H9 (cell line): Measurements from ENCODE around the gene ADORA2B. TPM values are rescaled to one million over a fixed set of nuclear protein-coding genes. Genes with fewer than 3 reads are reported as not detected.
"Not testable (repeated sequence)": the region's sequence is repeated elsewhere in the genome, so short reads cannot be mapped to it uniquely, and the experiment has no call there.

ENCODE experiments used
- DNase-seq: peaks from one replicate; pipeline ENCODE4 v3.0.0-alpha.2; 2017
- H2AFZ ChIP-seq: one replicate; pipeline ENCODE4 v1.6.1; 2013; ENCODE audit warnings: mild to moderate bottlenecking, low read length, control low read depth, moderate library complexity
- H2AK5ac ChIP-seq: 2 replicates; pipeline ENCODE4 v1.6.1; 2013; ENCODE audit warnings: low read length, control low read depth, mixed read lengths; ENCODE audit not compliant: insufficient read length
- H2BK120ac ChIP-seq: one replicate; pipeline ENCODE4 v1.6.1; 2013; ENCODE audit warnings: low read depth, mild to moderate bottlenecking, low read length, control low read depth, inconsistent platforms; ENCODE audit not compliant: poor library complexity, severe bottlenecking
- H2BK12ac ChIP-seq: 2 replicates; pipeline ENCODE4 v1.6.1; 2013; ENCODE audit warnings: low read length, control low read depth, mixed read lengths, low read depth; ENCODE audit not compliant: insufficient read length
- H2BK15ac ChIP-seq: 2 replicates; pipeline ENCODE4 v1.6.1; 2013; ENCODE audit warnings: low read depth, low read length, control low read depth
- H2BK20ac ChIP-seq: one replicate; pipeline ENCODE4 v1.6.1; 2013; ENCODE audit warnings: low read depth, mild to moderate bottlenecking, low read length, control low read depth, inconsistent platforms; ENCODE audit not compliant: poor library complexity, severe bottlenecking
- H2BK5ac ChIP-seq: 2 replicates; pipeline ENCODE4 v1.6.1; 2013; ENCODE audit warnings: low read length, control low read depth, mixed read lengths; ENCODE audit not compliant: insufficient read length
- H3K14ac ChIP-seq: 2 replicates; pipeline ENCODE4 v1.6.1; 2013; ENCODE audit warnings: low read length, control low read depth; ENCODE audit not compliant: insufficient read depth
- H3K18ac ChIP-seq: 2 replicates; pipeline ENCODE4 v1.6.1; 2013; ENCODE audit warnings: low read depth, mild to moderate bottlenecking, mixed read lengths, low read length, control low read depth; ENCODE audit not compliant: insufficient read length
- H3K23ac ChIP-seq: 2 replicates; pipeline ENCODE4 v1.6.1; 2013; ENCODE audit warnings: low read length, control low read depth, mixed read lengths, low read depth; ENCODE audit not compliant: insufficient read length
- H3K23me2 ChIP-seq: 2 replicates; pipeline ENCODE4 v1.6.1; 2013; ENCODE audit warnings: low read depth, mild to moderate bottlenecking, mixed read lengths, low read length, control low read depth; ENCODE audit not compliant: insufficient read length, poor library complexity, severe bottlenecking
- H3K27ac ChIP-seq: 2 replicates; pipeline ENCODE4 v1.5.1; 2013; ENCODE audit warnings: low read length, control low read depth, mixed read lengths, low read depth; ENCODE audit not compliant: insufficient read length
- H3K27me3 ChIP-seq: 2 replicates; pipeline ENCODE4 v1.6.1; 2013; ENCODE audit warnings: low read length, control low read depth, inconsistent platforms; ENCODE audit not compliant: insufficient read depth
- H3K4ac ChIP-seq: 2 replicates; pipeline ENCODE4 v1.6.1; 2013; ENCODE audit warnings: low read depth, mild to moderate bottlenecking, control low read depth, inconsistent platforms, low read length, moderate library complexity
- H3K4me1 ChIP-seq: 2 replicates; pipeline ENCODE4 v1.6.1; 2013; ENCODE audit warnings: low read length, control low read depth, inconsistent platforms; ENCODE audit not compliant: insufficient read depth
- H3K4me2 ChIP-seq: 2 replicates; pipeline ENCODE4 v1.6.1; 2013; ENCODE audit warnings: low read length, control low read depth, mixed read lengths; ENCODE audit not compliant: insufficient read length, insufficient read depth
- H3K56ac ChIP-seq: 2 replicates; pipeline ENCODE4 v1.6.1; 2013; ENCODE audit warnings: low read depth, mild to moderate bottlenecking, mixed read lengths, low read length, control low read depth; ENCODE audit not compliant: insufficient read length
- H3K79me1 ChIP-seq: 2 replicates; pipeline ENCODE4 v1.6.1; 2013; ENCODE audit warnings: low read depth, mild to moderate bottlenecking, moderate library complexity, low read length, control low read depth, inconsistent platforms; ENCODE audit not compliant: insufficient read depth, poor library complexity, severe bottlenecking
- H3K79me2 ChIP-seq: 2 replicates; pipeline ENCODE4 v1.6.1; 2013; ENCODE audit warnings: low read length, control low read depth, inconsistent platforms; ENCODE audit not compliant: insufficient read depth
- H3K9ac ChIP-seq: 2 replicates; pipeline ENCODE4 v1.6.1; 2013; ENCODE audit warnings: low read length, control low read depth, mixed read lengths; ENCODE audit not compliant: insufficient read length; ENCODE audit errors: extremely low read depth
- H3K9me3 ChIP-seq: one replicate; pipeline ENCODE4 v1.6.1; 2013; ENCODE audit warnings: low read depth, low read length, inconsistent platforms; ENCODE audit not compliant: control insufficient read depth
- H3T11ph ChIP-seq: one replicate; pipeline ENCODE4 v1.6.1; 2013; ENCODE audit warnings: mild to moderate bottlenecking, low read length, control low read depth, inconsistent platforms
- H4K20me1 ChIP-seq: one replicate; pipeline ENCODE4 v1.6.1; 2013; ENCODE audit not compliant: control insufficient read depth, insufficient read length, insufficient read depth
- H4K5ac ChIP-seq: 2 replicates; pipeline ENCODE4 v1.6.1; 2013; ENCODE audit warnings: low read depth, mild to moderate bottlenecking, mixed read lengths, low read length, control low read depth; ENCODE audit not compliant: insufficient read length
- H4K8ac ChIP-seq: replicated peaks from 2 replicates; pipeline ENCODE4 v1.6.1; 2013; ENCODE audit warnings: low read length, control low read depth, mixed read lengths, low read depth; ENCODE audit not compliant: insufficient read length
- H4K91ac ChIP-seq: 2 replicates; pipeline ENCODE4 v1.6.1; 2013; ENCODE audit warnings: low read depth, mild to moderate bottlenecking, moderate library complexity, mixed read lengths, low read length, control low read depth; ENCODE audit not compliant: insufficient read length
- H3K27ac Mint-ChIP-seq, 3 experiments: 2 replicates in 2 of 3; 3 replicates in 1 of 3; pipeline ENCODE4 v1.8.0; 2020 to 2021; ENCODE audit warnings: mixed read lengths in 3 of 3, mild to moderate bottlenecking in 1 of 3, moderate library complexity in 1 of 3
- H3K27me3 Mint-ChIP-seq: 2 replicates; pipeline ENCODE4 v1.8.0; 2021; ENCODE audit warnings: low read depth, mild to moderate bottlenecking, moderate library complexity, mixed read lengths
- H3K36me3 Mint-ChIP-seq, 3 experiments: 2 replicates in 2 of 3; 3 replicates in 1 of 3; pipeline ENCODE4 v1.8.0; 2020 to 2021; ENCODE audit warnings: low read depth in 3 of 3, mixed read lengths in 3 of 3; ENCODE audit not compliant: insufficient read depth in 1 of 3
- H3K4me1 Mint-ChIP-seq, 2 experiments: 2 replicates each; pipeline ENCODE4 v1.8.0; 2020; ENCODE audit warnings: mixed read lengths in 2 of 2
- H3K4me3 Mint-ChIP-seq, 2 experiments: 2 replicates in 1 of 2; 3 replicates in 1 of 2; pipeline ENCODE4 v1.8.0; 2020 to 2021; ENCODE audit warnings: mild to moderate bottlenecking in 2 of 2, mixed read lengths in 2 of 2, moderate library complexity in 1 of 2
- H3K9me3 Mint-ChIP-seq, 2 experiments: 2 replicates in 1 of 2; 3 replicates in 1 of 2; pipeline ENCODE4 v1.8.0; 2020; ENCODE audit warnings: mild to moderate bottlenecking in 2 of 2, mixed read lengths in 2 of 2, moderate library complexity in 1 of 2
- WGBS: extraction: QIAGEN DNeasy Blood & Tissue Kit; methylation state at CpG from one replicate; pipeline ENCODE4 v1.1.7; 2013; ENCODE audit warnings: missing lambda C conversion rate, low lambda C conversion rate, mixed read lengths; ENCODE audit not compliant: insufficient read length; ENCODE audit errors: extremely low coverage; 5-methylcytosine and 5-hydroxymethylcytosine counted together
- total RNA-seq: library from RNA; stranded (reverse); gene quantifications from 2 replicates; pipeline ENCODE4 v1.2.1, GENCODE V29; 2021
- TF ChIP-seq, protein P1 (sequence below): fragments of 200-600 bp; sonication (generic); conservative IDR thresholded peaks from 3 replicates; pipeline ENCODE4 v1.8.0; 2021; ENCODE audit warnings: antibody characterized with exemption, mild to moderate bottlenecking

ADORA2B gene
- total RNA-seq, 1 experiment from 2014 or later, result 3.1 TPM

DNA sequence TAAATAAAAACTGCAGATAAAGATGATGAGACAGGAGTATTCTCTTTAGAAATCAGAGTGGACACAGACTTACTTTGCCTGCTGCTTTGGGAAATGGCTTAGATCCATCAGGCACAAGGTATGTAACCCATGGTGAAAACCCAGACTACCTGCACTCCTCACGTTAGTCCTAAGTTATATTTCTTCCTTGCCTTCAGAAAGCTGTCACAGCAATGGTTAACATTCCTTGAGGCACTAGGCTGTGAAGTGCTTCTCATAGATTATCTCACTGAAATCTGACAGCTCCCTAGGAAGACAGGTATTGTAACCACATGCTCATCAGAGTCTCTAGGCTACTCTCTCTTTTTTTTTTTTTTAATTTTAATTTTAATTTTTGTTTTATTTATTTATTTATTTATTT lies 33.7 kb downstream of the ADORA2B start:
- H3K4me3 Mint-ChIP-seq, result no peak overlapping the region

DNA sequence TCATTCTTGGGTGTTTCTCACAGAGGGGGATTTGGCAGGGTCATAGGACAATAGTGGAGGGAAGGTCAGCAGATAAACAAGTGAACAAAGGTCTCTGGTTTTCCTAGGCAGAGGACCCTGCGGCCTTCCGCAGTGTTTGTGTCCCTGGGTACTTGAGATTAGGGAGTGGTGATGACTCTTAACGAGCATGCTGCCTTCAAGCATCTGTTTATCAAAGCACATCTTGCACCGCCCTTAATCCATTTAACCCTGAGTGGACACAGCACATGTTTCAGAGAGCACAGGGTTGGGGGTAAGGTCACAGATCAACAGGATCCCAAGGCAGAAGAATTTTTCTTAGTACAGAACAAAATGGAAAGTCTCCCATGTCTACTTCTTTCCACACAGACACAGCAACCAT lies 34.1 kb downstream of the ADORA2B start:
- WGBS, result no CpG with 5 or more reads among the region's 4 CpGs
- H3K36me3 Mint-ChIP-seq, result peaks cover 41 to 71% (median 66%) of the 10 kb centered on the region in 3 experiments

More for the DNA sequence above, 33.7 kb downstream of the ADORA2B start:
- H3K56ac ChIP-seq, result no peak overlapping the region
- Mint-ChIP-seq H3K9me3 (peaks cover 6 to 8% of the 10 kb centered on the region in 2 experiments; a peak in 3 of 5 replicates), H3K27ac (no peak overlapping the region), H3K4me1 (peaks cover 7 to 12% of the 10 kb centered on the region in 2 experiments), H3K27me3 (no peaks in the 10 kb centered on the region), H3K36me3 (peaks cover 38 to 67% (median 62%) of the 10 kb centered on the region in 3 experiments)
- no peak overlapping the region for H2AK5ac ChIP-seq
- H3K4me2 ChIP-seq, result no peak overlapping the region
- H3K23me2 ChIP-seq, result no peaks in the 10 kb centered on the region
- no peak overlapping the region for H3K4ac ChIP-seq
- H3K14ac ChIP-seq, result no peak overlapping the region
- peaks cover 5% of the 10 kb centered on the region for H3K9me3 ChIP-seq
- no peaks in the 10 kb centered on the region for H4K20me1 ChIP-seq
- no peaks in the 10 kb centered on the region for H3K79me2 ChIP-seq
- H2BK20ac ChIP-seq, result no peak overlapping the region
- H2BK5ac ChIP-seq, result no peak overlapping the region
- TF ChIP-seq, protein P1, sequence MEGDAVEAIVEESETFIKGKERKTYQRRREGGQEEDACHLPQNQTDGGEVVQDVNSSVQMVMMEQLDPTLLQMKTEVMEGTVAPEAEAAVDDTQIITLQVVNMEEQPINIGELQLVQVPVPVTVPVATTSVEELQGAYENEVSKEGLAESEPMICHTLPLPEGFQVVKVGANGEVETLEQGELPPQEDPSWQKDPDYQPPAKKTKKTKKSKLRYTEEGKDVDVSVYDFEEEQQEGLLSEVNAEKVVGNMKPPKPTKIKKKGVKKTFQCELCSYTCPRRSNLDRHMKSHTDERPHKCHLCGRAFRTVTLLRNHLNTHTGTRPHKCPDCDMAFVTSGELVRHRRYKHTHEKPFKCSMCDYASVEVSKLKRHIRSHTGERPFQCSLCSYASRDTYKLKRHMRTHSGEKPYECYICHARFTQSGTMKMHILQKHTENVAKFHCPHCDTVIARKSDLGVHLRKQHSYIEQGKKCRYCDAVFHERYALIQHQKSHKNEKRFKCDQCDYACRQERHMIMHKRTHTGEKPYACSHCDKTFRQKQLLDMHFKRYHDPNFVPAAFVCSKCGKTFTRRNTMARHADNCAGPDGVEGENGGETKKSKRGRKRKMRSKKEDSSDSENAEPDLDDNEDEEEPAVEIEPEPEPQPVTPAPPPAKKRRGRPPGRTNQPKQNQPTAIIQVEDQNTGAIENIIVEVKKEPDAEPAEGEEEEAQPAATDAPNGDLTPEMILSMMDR, result no peak
- H3K79me1 ChIP-seq, result no peaks in the 10 kb centered on the region
- H3K27ac ChIP-seq, result no peak overlapping the region
- H3K18ac ChIP-seq, result no peak overlapping the region
- no peak overlapping the region for H4K5ac ChIP-seq
- H3K23ac ChIP-seq, result no peak overlapping the region
- H2AFZ ChIP-seq, result no peak overlapping the region
- H3K27me3 ChIP-seq, result no peaks in the 10 kb centered on the region
- no peak overlapping the region for H2BK15ac ChIP-seq
- H3K9ac ChIP-seq, result no peak overlapping the region
- H3T11ph ChIP-seq, result no peak overlapping the region
- no peak overlapping the region for H4K8ac ChIP-seq
- no peaks in the 10 kb centered on the region; the same call in 1 of the 2 replicates for H3K4me1 ChIP-seq
- WGBS, result no CpG with 5 or more reads among the region's 1 CpG
- no peak for DNase-seq
- no peak overlapping the region for H2BK12ac ChIP-seq
- H2BK120ac ChIP-seq, result no peak overlapping the region
- H4K91ac ChIP-seq, result no peak overlapping the region

More for the DNA sequence above, 34.1 kb downstream of the ADORA2B start:
- not testable (repeated sequence) for H3T11ph ChIP-seq, H4K5ac ChIP-seq, H3K18ac ChIP-seq, DNase-seq, H3K4me3 Mint-ChIP-seq, H3K9ac ChIP-seq, H3K27ac ChIP-seq, H2AK5ac ChIP-seq, H3K23me2 ChIP-seq, H3K4ac ChIP-seq, H2BK5ac ChIP-seq, H3K23ac ChIP-seq, H4K8ac ChIP-seq, H2BK120ac ChIP-seq, H3K4me1 ChIP-seq, H3K79me1 ChIP-seq, H3K9me3 Mint-ChIP-seq, H3K56ac ChIP-seq, H3K27me3 Mint-ChIP-seq, H2BK20ac ChIP-seq, H3K27me3 ChIP-seq, H2BK15ac ChIP-seq, H3K4me2 ChIP-seq, H3K79me2 ChIP-seq, H4K91ac ChIP-seq, H3K9me3 ChIP-seq, H2AFZ ChIP-seq, H3K27ac Mint-ChIP-seq, H3K14ac ChIP-seq, H4K20me1 ChIP-seq, H2BK12ac ChIP-seq
- peaks cover 7 to 12% of the 10 kb centered on the region in 2 experiments for H3K4me1 Mint-ChIP-seq
